Brain microvascular endothelial cell (primary cell): Measurements from ENCODE around the gene PNRC2.

ENCODE experiments used
- DNase-seq: peaks from one replicate; pipeline ENCODE4 v3.0.0-alpha.2; 2020
- H3K27ac ChIP-seq: fragments of 250-450 bp; sonication (Bioruptor Pico); 2 replicates; pipeline ENCODE4 v1.5.1; 2020; ENCODE audit warnings: mild to moderate bottlenecking, moderate library complexity
- H3K27me3 ChIP-seq: fragments of 250-450 bp; sonication (Bioruptor Pico); replicated peaks from 2 replicates; pipeline ENCODE4 v1.5.1; 2020; ENCODE audit warnings: mild to moderate bottlenecking
- H3K36me3 ChIP-seq: fragments of 250-450 bp; sonication (Bioruptor Pico); replicated peaks from 2 replicates; pipeline ENCODE4 v1.5.1; 2020; ENCODE audit warnings: mild to moderate bottlenecking
- H3K4me3 ChIP-seq: 2 replicates; pipeline ENCODE4 v1.5.1; 2011; ENCODE audit warnings: low read depth, mild to moderate bottlenecking, control low read depth, low read length, moderate library complexity
- in situ Hi-C: cut with HindIII; loops from 2 replicates; pipeline ENCODE4 v1.10.0; 2017; ENCODE audit warnings: low sequenced_read_pairs, low pct_ligation_motif_present
- TF ChIP-seq, protein P1 (sequence below): IDR thresholded peaks from 2 replicates; pipeline ENCODE4 v1.5.1; 2011; ENCODE audit warnings: low read depth, mild to moderate bottlenecking, moderate library complexity, low read length, control low read depth, inconsistent platforms; ENCODE audit errors: missing control alignments

The PNRC2 gene

DNA sequence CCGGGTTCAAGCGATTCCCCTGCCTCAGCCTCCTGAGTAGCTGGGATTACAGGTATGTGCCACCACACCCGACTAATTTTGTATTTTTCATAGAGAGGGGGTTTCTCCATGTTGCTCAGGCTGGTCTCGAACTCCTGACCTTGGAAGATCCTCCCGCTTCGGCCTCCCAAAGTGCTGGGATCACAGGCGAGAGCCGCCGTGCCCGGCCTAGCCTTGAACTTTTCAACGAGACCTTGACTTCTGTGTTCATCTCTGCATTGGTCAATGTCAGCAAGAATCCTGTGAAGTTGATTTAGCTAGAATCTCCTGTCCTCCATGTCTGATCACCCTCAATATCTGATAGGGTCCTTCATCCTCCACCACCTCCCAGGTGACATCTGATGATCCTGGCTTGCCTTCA lies 35.0 kb upstream of the PNRC2 start:
- Histone ChIP-seq H3K27me3 (no peaks in the 10 kb centered on the region), H3K4me3 (no peak overlapping the region), H3K27ac (no peak overlapping the region), H3K36me3 (no peaks in the 10 kb centered on the region)
- no peak for DNase-seq
- in situ Hi-C loops, result no loop called here
- TF ChIP-seq, protein P1, sequence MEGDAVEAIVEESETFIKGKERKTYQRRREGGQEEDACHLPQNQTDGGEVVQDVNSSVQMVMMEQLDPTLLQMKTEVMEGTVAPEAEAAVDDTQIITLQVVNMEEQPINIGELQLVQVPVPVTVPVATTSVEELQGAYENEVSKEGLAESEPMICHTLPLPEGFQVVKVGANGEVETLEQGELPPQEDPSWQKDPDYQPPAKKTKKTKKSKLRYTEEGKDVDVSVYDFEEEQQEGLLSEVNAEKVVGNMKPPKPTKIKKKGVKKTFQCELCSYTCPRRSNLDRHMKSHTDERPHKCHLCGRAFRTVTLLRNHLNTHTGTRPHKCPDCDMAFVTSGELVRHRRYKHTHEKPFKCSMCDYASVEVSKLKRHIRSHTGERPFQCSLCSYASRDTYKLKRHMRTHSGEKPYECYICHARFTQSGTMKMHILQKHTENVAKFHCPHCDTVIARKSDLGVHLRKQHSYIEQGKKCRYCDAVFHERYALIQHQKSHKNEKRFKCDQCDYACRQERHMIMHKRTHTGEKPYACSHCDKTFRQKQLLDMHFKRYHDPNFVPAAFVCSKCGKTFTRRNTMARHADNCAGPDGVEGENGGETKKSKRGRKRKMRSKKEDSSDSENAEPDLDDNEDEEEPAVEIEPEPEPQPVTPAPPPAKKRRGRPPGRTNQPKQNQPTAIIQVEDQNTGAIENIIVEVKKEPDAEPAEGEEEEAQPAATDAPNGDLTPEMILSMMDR, result no peak

DNA sequence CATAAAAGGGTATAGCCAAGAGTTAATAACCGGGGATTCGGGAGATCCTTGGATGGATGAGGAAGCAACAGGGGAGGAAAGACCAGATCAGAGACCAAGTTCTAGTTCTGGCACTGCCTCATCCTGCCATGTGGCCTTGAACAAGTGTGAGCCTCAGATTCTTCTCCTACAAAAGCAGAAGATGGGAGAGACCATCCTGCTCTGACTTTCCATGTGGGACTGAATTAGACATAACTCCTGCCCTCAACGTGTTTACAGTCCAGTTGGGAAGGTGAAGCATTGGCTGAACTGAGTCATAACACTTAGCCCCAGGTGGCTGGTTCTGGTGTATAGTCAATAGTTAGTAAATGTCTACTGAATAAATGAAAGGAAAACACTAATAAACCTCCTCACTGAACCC lies 34.3 kb upstream of the PNRC2 start:
- Histone ChIP-seq H3K27me3 (no peaks in the 10 kb centered on the region), H3K36me3 (no peaks in the 10 kb centered on the region), H3K4me3 (no peak overlapping the region), H3K27ac (no peak overlapping the region)
- in situ Hi-C loops, result no loop called here
- TF ChIP-seq, protein P1, result no peak
- no peak for DNase-seq

DNA sequence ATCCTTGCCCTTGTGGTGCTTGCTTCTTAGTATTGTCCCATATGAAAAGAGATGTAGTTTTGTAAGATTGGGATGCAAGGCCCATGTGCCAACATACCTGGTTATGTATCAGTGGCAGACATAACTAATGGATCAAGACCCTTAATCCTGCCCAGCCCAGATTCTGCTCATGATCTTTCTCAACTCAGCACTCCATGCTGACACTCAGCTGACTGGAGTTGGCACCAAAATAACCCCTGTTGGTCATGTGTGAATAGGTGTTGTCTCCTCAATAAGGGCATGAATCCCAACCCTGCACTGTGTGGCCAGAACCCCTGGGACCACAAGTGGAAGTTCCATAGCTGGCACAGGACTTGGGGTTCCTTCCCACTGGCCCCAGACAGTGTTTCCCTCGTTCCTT lies 32.5 kb upstream of the PNRC2 start:
- TF ChIP-seq, protein P1, result no peak
- Histone ChIP-seq H3K4me3 (no peak overlapping the region), H3K27me3 (no peaks in the 10 kb centered on the region), H3K27ac (no peak overlapping the region), H3K36me3 (no peaks in the 10 kb centered on the region)
- in situ Hi-C loops, result no loop called here
- no peak for DNase-seq

DNA sequence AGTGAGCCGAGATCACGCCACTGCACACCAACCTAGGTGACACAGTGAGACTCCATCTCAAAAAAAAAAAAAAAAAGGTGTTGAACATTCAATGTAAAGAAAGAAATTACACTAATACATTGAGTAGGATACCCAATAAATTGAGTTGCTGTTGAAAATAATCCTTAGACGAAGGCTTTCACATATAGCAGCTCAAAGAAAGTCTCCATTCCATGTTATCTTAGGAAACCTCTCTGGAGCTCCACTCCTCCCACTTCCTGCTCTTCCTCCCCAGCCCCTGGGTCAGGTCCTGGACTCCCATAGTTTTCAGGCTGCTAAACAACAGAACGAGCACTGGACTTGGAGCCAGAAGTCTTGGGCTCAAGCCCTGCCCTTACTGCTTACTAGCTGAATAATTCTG lies 30.8 kb upstream of the PNRC2 start:
- DNase-seq, result no peak
- Histone ChIP-seq H3K4me3 (no peak overlapping the region), H3K27me3 (no peaks in the 10 kb centered on the region), H3K36me3 (no peaks in the 10 kb centered on the region), H3K27ac (no peak overlapping the region)
- in situ Hi-C loops, result no loop called here
- TF ChIP-seq, protein P1, result no peak

DNA sequence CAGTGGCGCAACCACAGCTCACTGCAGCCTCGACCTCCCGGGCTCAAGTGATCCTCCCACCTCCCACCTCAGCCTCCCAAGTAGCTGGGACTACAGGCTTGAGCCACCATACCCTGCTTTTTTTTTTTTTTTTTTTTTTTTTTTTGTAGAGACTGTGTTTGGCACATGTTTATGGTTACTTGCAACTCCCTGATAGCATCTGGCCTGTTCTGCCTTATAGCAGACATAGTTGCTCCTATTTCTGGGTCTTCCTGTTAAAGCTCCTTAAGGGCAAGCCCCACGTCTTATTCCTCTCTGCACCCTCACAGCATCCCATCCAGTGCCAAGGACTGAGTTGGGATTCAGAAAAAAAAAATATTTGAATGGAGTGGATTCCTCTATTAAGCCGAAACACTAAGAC lies 29.4 kb upstream of the PNRC2 start:
- no peak overlapping the region for H3K27ac ChIP-seq
- in situ Hi-C loops, result no loop called here

More for the DNA sequence above, 29.4 kb upstream of the PNRC2 start:
- Histone ChIP-seq H3K4me3 (no peak overlapping the region), H3K36me3 (no peaks in the 10 kb centered on the region), H3K27me3 (no peaks in the 10 kb centered on the region)
- TF ChIP-seq, protein P1, result no peak
- no peak for DNase-seq
